HG03060 (cell line): ENCODE data around the gene GTF2IRD2.
"Not testable (repeated sequence)": the region's sequence is repeated elsewhere in the genome, so short reads cannot be mapped to it uniquely, and the experiment has no call there.

Experiments
- ATAC-seq: cut with Tn5 transposase; IDR thresholded peaks from one replicate; pipeline ENCODE4 v1.9.1; 2021; ENCODE audit warnings: low read depth, moderate number of reproducible peaks; ENCODE audit not compliant: unreplicated experiment

The GTF2IRD2 gene

GRCh38 chr7:74788369-74789150 is 62.8 kb downstream of the GTF2IRD2 start:
- peak; percentile 62 for ATAC-seq

DNA sequence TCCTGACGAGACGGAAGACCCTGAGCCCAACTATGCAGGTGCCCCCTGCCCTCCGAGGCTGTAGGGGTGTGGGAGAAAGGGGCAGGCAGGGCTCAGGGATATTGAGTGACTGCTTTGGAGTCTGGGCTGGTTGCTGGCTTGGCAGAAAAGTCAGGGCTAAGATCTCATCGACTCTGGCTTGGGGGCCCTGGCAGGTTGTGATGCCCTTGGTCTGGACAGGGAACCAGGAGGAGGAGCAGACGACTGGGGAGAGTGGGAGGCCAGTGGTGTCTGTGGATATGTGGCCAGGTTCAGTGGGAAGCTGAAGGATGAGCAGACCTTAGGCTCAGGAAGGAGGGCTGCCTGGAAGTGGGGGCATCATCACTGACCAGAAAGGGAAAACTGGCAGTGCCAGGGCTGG is 67.8 kb downstream of the GTF2IRD2 start:
- ATAC-seq: not testable (repeated sequence)

DNA sequence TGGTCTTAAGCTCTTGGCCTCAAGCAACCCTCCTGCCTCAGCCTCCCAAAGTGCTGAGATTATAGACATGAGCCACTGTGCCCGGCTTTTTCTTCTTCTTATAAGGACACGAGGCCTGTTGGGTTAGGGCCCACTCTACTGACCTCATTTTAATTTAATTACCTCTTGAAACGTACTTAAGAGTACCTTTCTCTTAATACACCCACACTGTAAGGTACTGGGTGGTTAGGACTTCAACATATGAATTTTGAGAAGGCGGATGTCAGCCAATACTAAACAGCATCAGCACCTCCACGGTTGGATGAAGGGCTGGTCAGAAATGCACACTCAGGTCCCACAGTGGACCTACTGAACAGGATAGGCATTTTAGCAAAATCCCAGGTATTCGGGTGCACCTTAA is 69.7 kb downstream of the GTF2IRD2 start:
- ATAC-seq: not testable (repeated sequence)

DNA sequence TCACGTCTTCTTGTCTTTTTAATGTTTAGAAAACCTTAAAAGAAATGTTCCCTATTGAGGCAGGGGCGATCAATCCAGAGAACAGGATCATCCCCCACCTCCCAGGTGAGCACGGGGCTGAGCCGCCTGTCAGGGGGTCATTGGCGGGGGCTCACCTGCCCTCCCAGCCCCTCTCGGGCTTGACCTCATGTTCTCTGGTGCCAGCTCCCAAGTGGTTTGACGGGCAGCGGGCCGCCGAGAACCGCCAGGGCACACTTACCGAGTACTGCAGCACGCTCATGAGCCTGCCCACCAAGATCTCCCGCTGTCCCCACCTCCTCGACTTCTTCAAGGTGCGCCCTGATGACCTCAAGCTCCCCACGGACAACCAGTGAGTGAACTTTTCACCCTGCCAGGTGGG is 72.4 kb downstream of the GTF2IRD2 start:
- ATAC-seq: not testable (repeated sequence)

- not testable (repeated sequence) for ATAC-seq
These were observed 76.3 kb downstream of the GTF2IRD2 start for GRCh38 chr7:74775111-74775510.

GRCh38 chr7:74773760-74774750 is 77.3 kb downstream of the GTF2IRD2 start, which contains the start of gene NCF1:
Gene NCF1, plus strand, starts transcription at chr7:74774011. Its CDS starts 21 bp downstream, at chr7:74774032.
- ATAC-seq: peak; percentile 68

- ATAC-seq: not testable (repeated sequence)
These were observed 79.3 kb downstream of the GTF2IRD2 start for GRCh38 chr7:74772093-74772492.

- not testable (repeated sequence) for ATAC-seq
These were observed 81.3 kb downstream of the GTF2IRD2 start for GRCh38 chr7:74770062-74770461.

- not testable (repeated sequence) for ATAC-seq
These were observed 84.4 kb downstream of the GTF2IRD2 start for GRCh38 chr7:74766991-74767390.

DNA sequence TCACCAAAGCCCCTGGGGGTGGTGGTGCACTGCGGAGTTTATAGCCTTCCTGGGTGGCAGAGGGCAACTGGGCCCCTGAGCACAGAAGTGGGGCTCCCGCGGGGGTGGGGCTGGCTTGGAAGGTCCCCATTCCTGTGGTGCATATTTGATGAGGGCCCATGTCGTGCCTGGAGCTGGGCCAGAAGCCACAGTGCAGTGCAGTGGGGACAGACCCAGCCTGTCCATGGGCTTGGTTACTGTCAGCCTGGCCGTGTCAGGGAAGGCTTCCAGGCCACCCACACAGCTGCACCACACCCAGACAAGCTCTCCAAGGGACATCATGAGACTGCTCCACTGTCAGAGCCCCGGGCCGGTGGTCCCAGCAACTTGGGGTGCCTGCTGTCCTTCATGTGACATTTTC is 84.9 kb downstream of the GTF2IRD2 start:
- not testable (repeated sequence) for ATAC-seq

DNA sequence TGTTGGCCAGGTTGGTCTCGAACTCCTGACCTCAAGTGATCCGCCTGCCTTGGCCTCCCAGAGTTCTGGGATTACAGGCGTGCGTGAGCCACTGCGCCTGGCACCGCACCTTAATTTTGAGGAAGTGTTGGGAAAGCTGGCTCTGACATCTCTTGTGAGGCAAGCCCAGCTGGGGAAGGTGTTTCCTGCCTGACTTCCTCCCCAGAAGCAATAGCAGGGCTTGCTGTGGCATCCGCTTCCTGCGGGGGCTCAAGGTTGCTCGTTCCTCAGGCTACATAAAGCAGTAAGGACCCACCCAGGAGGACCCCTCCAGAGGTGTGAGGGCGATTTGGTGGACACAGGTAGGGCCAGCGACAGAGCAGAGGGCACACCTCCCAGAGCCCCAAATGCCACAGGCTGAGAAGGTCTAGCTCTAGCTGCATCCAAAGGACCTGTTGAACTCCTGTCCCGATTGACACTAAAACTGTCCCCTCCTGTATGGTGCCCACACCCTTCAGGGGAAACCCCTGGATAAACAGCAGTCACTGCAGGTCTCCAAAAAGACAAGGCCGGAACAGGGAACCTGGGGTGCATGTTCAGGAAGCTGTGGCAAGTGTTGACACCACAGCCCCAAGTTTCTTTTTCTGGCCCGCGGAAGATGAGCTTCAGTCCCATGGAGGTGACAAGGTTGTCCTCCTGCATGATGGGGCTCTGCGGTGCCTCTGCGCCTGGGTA is 86.0 kb downstream of the GTF2IRD2 start:
- not testable (repeated sequence) for ATAC-seq

DNA sequence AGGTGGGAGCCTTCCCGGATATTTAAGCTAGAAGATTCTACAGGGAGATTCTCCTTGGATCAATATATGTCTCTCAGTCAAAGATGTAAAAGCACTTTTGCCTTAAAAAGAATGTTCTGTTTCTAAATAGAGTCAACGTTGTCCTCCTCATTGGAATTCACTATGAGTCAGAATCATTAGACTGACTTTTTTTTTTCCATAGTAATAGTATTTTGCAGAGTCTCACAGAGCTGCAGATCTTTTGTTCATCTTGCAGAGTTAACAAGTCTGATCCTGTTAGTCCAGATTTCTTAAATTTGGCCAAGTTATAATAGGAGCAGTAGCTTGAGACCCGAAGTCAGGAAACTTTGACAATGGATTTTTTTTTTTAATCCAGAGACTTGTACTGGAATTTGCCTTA is 92.4 kb downstream of the GTF2IRD2 start:
- ATAC-seq: not testable (repeated sequence)

GRCh38 chr7:74758268-74758667 is 93.1 kb downstream of the GTF2IRD2 start:
- ATAC-seq: not testable (repeated sequence)

DNA sequence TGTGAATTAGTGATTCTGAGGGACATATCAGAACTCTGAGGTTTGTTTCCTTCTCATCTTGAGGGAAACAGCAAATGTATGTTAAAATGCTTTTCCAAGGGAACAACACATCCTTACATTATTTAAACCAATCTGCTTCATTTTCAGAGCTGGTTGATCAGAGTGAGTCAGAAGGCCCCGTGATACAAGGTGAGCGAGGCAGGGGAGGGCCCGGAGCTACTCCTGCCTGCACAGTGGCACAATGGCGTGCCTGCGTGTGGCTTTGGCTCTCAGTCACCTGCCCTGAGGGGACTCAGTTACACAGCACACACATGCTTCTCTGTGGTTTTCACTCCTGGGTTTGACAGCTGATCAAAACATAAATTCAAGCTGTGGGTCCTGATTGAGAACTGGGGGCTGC is 94.7 kb downstream of the GTF2IRD2 start:
- not testable (repeated sequence) for ATAC-seq

- not testable (repeated sequence) for ATAC-seq
These were observed 97.4 kb downstream of the GTF2IRD2 start for GRCh38 chr7:74753921-74754482.
